H1 (cell line): ENCODE results near the gene WWC1. TPM values are rescaled to one million over a fixed set of nuclear protein-coding genes. Genes with fewer than 3 reads are reported as not detected.

Source experiments
- CTCF ChIA-PET: fragments of 300-600 bp; sonication (Branson Sonifier 250); formaldehyde crosslinking; loops from one replicate; lab custom pipeline; 2021; ENCODE audit not compliant: partially characterized antibody; lab: Charles Lee
- POLR2A ChIA-PET: fragments of 300-600 bp; sonication (Branson Sonifier 250); formaldehyde crosslinking; loops from one replicate; lab custom pipeline; 2021; ENCODE audit warnings: inconsistent platforms; ENCODE audit not compliant: partially characterized antibody; lab: Charles Lee
- DNase-seq, 2 experiments: peaks; one replicate each; pipeline versions ENCODE4 v3.0.0 to v3.0.0-alpha.2; 2010 to 2022; ENCODE audit warnings: low spot score in 2 of 2, low read depth in 1 of 2, mixed read lengths in 1 of 2
- FAIRE-seq: peaks from 2 replicates; lab custom pipeline; 2011; peaks lifted over from hg19 to GRCh38; lab: Jason Lieb, UNC
- H2AFZ ChIP-seq: 2 replicates; pipeline ENCODE4 v1.8.1; 2012; ENCODE audit warnings: low read length, inconsistent platforms
- H2AK5ac ChIP-seq: 2 replicates; pipeline ENCODE4 v1.6.1; 2013; ENCODE audit warnings: low read depth, low read length
- H2BK120ac ChIP-seq: replicated peaks from 2 replicates; pipeline ENCODE3; 2013; ENCODE audit warnings: low read depth, low read length, inconsistent platforms
- H2BK12ac ChIP-seq: 2 replicates; pipeline ENCODE4 v1.6.1; 2013; ENCODE audit warnings: low read depth, low read length
- H2BK15ac ChIP-seq: 2 replicates; pipeline ENCODE4 v1.6.1; 2013; ENCODE audit warnings: low read length
- H2BK20ac ChIP-seq: 2 replicates; pipeline ENCODE4 v1.6.1; 2013; ENCODE audit warnings: low read length
- H2BK5ac ChIP-seq: 2 replicates; pipeline ENCODE4 v1.6.1; 2013; ENCODE audit warnings: low read depth, low read length
- H3K14ac ChIP-seq: 2 replicates; pipeline ENCODE4 v1.6.1; 2013; ENCODE audit warnings: inconsistent platforms; ENCODE audit not compliant: insufficient read length
- H3K18ac ChIP-seq: 2 replicates; pipeline ENCODE4 v1.6.1; 2013; ENCODE audit warnings: low read length; ENCODE audit errors: extremely low read depth
- H3K23ac ChIP-seq: 2 replicates; pipeline ENCODE4 v1.6.1; 2013; ENCODE audit warnings: inconsistent platforms; ENCODE audit not compliant: insufficient read length
- H3K23me2 ChIP-seq: 2 replicates; pipeline ENCODE4 v1.6.1; 2013; ENCODE audit warnings: low read depth, low read length
- H3K27ac ChIP-seq: 2 replicates; pipeline ENCODE4 v1.6.1; 2011; ENCODE audit warnings: low read depth, low read length, inconsistent platforms
- H3K27me3 ChIP-seq, 4 experiments: replicated peaks in 1 of 4; 1 replicate in 1 of 4; 2 replicates in 3 of 4; pipeline versions ENCODE4 v1.6.1 to v1.8.1; 2011 to 2013; ENCODE audit warnings: low read length in 3 of 4, mild to moderate bottlenecking in 3 of 4, inconsistent platforms in 2 of 4, mixed read lengths in 2 of 4, moderate library complexity in 1 of 4; ENCODE audit not compliant: control insufficient read depth in 3 of 4, insufficient read depth in 3 of 4; ENCODE audit errors: extremely low read depth in 1 of 4
- H3K36me3 ChIP-seq, 4 experiments: 2 replicates each; pipeline versions ENCODE4 v1.6.1 to v1.8.1; 2011 to 2013; ENCODE audit warnings: mild to moderate bottlenecking in 4 of 4, low read length in 3 of 4, moderate library complexity in 2 of 4, control low read depth in 1 of 4, inconsistent platforms in 1 of 4; ENCODE audit not compliant: insufficient read depth in 4 of 4, control insufficient read depth in 2 of 4
- H3K4ac ChIP-seq: replicated peaks from 2 replicates; pipeline ENCODE3; 2013; ENCODE audit warnings: low read length, low read depth, mixed read lengths, inconsistent platforms; ENCODE audit not compliant: insufficient read length
- H3K4me1 ChIP-seq, 4 experiments: replicated peaks in 1 of 4; 1 replicate in 1 of 4; 2 replicates in 3 of 4; pipeline versions ENCODE4 v1.6.1 to v1.8.1; 2011 to 2013; ENCODE audit warnings: low read length in 3 of 4, inconsistent platforms in 2 of 4, mixed read lengths in 1 of 4; ENCODE audit not compliant: insufficient read depth in 4 of 4, control insufficient read depth in 3 of 4
- H3K4me2 ChIP-seq, 2 experiments: 2 replicates each; pipeline versions ENCODE4 v1.6.1 to v1.8.1; 2011 to 2013; ENCODE audit warnings: low read depth in 2 of 2, low read length in 2 of 2, control low read depth in 1 of 2, inconsistent platforms in 1 of 2, mild to moderate bottlenecking in 1 of 2; ENCODE audit not compliant: insufficient read depth in 1 of 2
- H3K4me3 ChIP-seq, 4 experiments: fragments of 200-600, 300-600 bp in 1 of 4; sonication (generic), shearing (Covaris generic), sonication (Bioruptor Twin) in 1 of 4; 2 replicates each; pipeline versions ENCODE4 v1.5.1 to v1.8.1; 2011 to 2016; ENCODE audit warnings: low read length in 4 of 4, low read depth in 3 of 4, control low read depth in 2 of 4, inconsistent platforms in 2 of 4, mild to moderate bottlenecking in 2 of 4, mixed read lengths in 1 of 4, moderate library complexity in 1 of 4; ENCODE audit not compliant: insufficient read depth in 2 of 4; ENCODE audit errors: extremely low read depth in 1 of 4
- H3K56ac ChIP-seq: replicated peaks from 2 replicates; pipeline ENCODE3; 2013; ENCODE audit warnings: low read depth, mild to moderate bottlenecking, mixed read lengths, low read length, inconsistent platforms; ENCODE audit not compliant: insufficient read length
- H3K79me1 ChIP-seq: 2 replicates; pipeline ENCODE4 v1.6.1; 2013; ENCODE audit warnings: low read depth, low read length, control low read depth
- H3K79me2 ChIP-seq, 2 experiments: 2 replicates each; pipeline versions ENCODE4 v1.6.1 to v1.8.1; 2012 to 2013; ENCODE audit warnings: low read length in 2 of 2, mild to moderate bottlenecking in 2 of 2, inconsistent platforms in 1 of 2; ENCODE audit not compliant: insufficient read depth in 2 of 2, control insufficient read depth in 1 of 2
- H3K9ac ChIP-seq, 4 experiments: replicated peaks in 1 of 4; 1 replicate in 1 of 4; 2 replicates in 3 of 4; pipeline versions ENCODE4 v1.6.1 to v1.8.1; 2011 to 2013; ENCODE audit warnings: low read depth in 3 of 4, low read length in 3 of 4, control low read depth in 2 of 4, mild to moderate bottlenecking in 2 of 4, moderate library complexity in 2 of 4, inconsistent platforms in 1 of 4; ENCODE audit errors: extremely low read depth in 1 of 4
- H3K9me3 ChIP-seq, 2 experiments: 2 replicates each; pipeline versions ENCODE4 v1.6.1 to v1.8.1; 2012 to 2013; ENCODE audit warnings: mild to moderate bottlenecking in 2 of 2, moderate library complexity in 2 of 2, control low read depth in 1 of 2, inconsistent platforms in 1 of 2, low read depth in 1 of 2, low read length in 1 of 2, mixed read lengths in 1 of 2; ENCODE audit not compliant: insufficient read depth in 2 of 2
- H4K20me1 ChIP-seq, 2 experiments: replicated peaks in 1 of 2; 2 replicates each; pipeline versions ENCODE3 to v1.8.1; 2011 to 2013; ENCODE audit warnings: inconsistent platforms in 2 of 2, low read length in 2 of 2, mild to moderate bottlenecking in 1 of 2; ENCODE audit not compliant: insufficient read depth in 2 of 2, control insufficient read depth in 1 of 2
- H4K5ac ChIP-seq: 2 replicates; pipeline ENCODE4 v1.6.1; 2013; ENCODE audit warnings: low read length, low read depth, mixed read lengths, inconsistent platforms; ENCODE audit not compliant: insufficient read length
- H4K8ac ChIP-seq: 2 replicates; pipeline ENCODE4 v1.8.0; 2013; ENCODE audit warnings: mild to moderate bottlenecking, moderate library complexity, low read length, inconsistent platforms; ENCODE audit not compliant: insufficient read depth; ENCODE audit errors: extremely low read depth
- H4K91ac ChIP-seq: replicated peaks from 2 replicates; pipeline ENCODE3; 2013; ENCODE audit warnings: low read length, mixed read lengths, inconsistent platforms; ENCODE audit not compliant: insufficient read length
- ASH2L ChIP-seq: fragments of 200-600, 300-600 bp; sonication (generic); IDR thresholded peaks from one replicate; pipeline ENCODE4 v1.7.1; 2017; ENCODE audit warnings: low read length
- SAP30 ChIP-seq: fragments of 300-600 bp; sonication (generic); IDR thresholded peaks from 2 replicates; pipeline ENCODE4 v1.7.1; 2012; ENCODE audit warnings: low read length, moderate library complexity, mild to moderate bottlenecking, inconsistent platforms; ENCODE audit not compliant: insufficient read depth, insufficient replicate concordance
- SP1 ChIP-seq: IDR thresholded peaks from 2 replicates; pipeline ENCODE4 v1.6.1; 2011; ENCODE audit warnings: low read depth, low read length
- TAF1 ChIP-seq: IDR thresholded peaks from 2 replicates; pipeline ENCODE4 v1.6.1; 2011; ENCODE audit warnings: mild to moderate bottlenecking, low read depth, low read length
- WGBS, 2 experiments: shearing (Covaris generic) in 1 of 2; methylation state at CpG; one replicate each; pipeline versions ENCODE4 v1.1.6 to v1.1.7; 2013 to 2015; ENCODE audit warnings: low lambda C conversion rate in 2 of 2, mixed read lengths in 2 of 2, inconsistent platforms in 1 of 2, low coverage in 1 of 2, missing lambda C conversion rate in 1 of 2; ENCODE audit not compliant: insufficient replicate concordance in 2 of 2, insufficient coverage in 1 of 2, insufficient read length in 1 of 2; ENCODE audit errors: extremely low coverage in 1 of 2, missing lambda C conversion rate in 1 of 2; 5-methylcytosine and 5-hydroxymethylcytosine counted together
- polyA plus RNA-seq, 7 experiments: library from polyadenylated mRNA; depleted of rRNA in 3 of 7; stranded (reverse) in 5 of 7; unstranded in 2 of 7; fragments of >200 nt in 5 of 7; fragments of 200-250 nt in 2 of 7; gene quantifications; 1 replicate in 5 of 7; 2 replicates in 1 of 7; 4 replicates in 1 of 7; pipeline versions ENCODE4 v1.2.1 to v1.2.3, GENCODE V29; 2011 to 2013; ENCODE audit warnings: missing spikeins in 2 of 7, mixed read lengths in 2 of 7
- total RNA-seq: library from RNA; stranded (reverse); fragmentation: NEBNext Ultra II Directional; extraction: Animal tissue kit (Norgen Biotek cat#: 25700); gene quantifications from 2 replicates; pipeline ENCODE4 v1.2.1, GENCODE V29; 2021

Gene WWC1
- total and polyA plus RNA-seq, 2 of the 8 experiments (the other 6 are each of a cell fraction or from before 2014, with no cell fraction given), result 16.4 to 41.1 TPM

DNA sequence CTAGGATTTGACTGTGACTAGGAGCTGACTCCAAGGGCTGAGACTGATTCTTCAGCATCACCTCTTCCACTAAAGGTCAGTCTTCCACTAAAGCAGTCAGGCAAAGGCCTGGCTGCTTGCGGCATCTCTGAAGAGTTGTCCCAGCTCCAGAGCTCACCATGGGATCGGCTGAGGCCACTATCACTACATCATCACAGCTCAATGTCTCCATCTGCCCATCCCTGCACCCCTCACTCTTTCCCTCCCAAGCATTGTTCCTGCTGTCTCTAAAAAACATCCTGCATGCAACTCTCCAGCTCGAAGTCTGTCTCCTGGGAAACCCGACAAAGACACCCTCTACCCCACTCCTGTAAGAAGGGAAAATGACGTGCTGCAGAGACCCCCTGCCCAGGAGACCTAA is 15.5 kb upstream of the WWC1 start:
- FAIRE-seq (no peak), DNase-seq (no peak)
- ChIA-PET CTCF (interaction anchor here (0.6 to 2.2 kb wide), 12 partner anchors 9 to 267 kb away, joined by 3 to 6 read pairs (median 3); no protein-coding TSS in a partner anchor), POLR2A (no interaction called here)
- no peaks in the 10 kb centered on the region for H3K9me3 ChIP-seq
- no peak overlapping the region for H3K14ac ChIP-seq
- H2BK20ac ChIP-seq, result no peak overlapping the region
- no peaks in the 10 kb centered on the region for H3K36me3 ChIP-seq
- no peaks in the 10 kb centered on the region for H3K23me2 ChIP-seq
- 87% methylated on average over 5 of the region's 5 CpGs; no CpG with 5 or more reads in 1 of the 2 experiments for WGBS, 2 experiments
- no peak overlapping the region for H2BK120ac ChIP-seq
- H2AFZ ChIP-seq, result no peak overlapping the region
- no peak overlapping the region for H4K5ac ChIP-seq
- H3K9ac ChIP-seq, result no peak overlapping the region
- H2BK15ac ChIP-seq, result no peak overlapping the region
- peak overlapping the region; percentile 80 for H4K8ac ChIP-seq
- peaks cover 0 to 2% of the 10 kb centered on the region in 2 experiments for H4K20me1 ChIP-seq
- H4K91ac ChIP-seq, result no peak overlapping the region
- H3K4ac ChIP-seq, result no peak overlapping the region
- no peak overlapping the region for H3K18ac ChIP-seq
- H2AK5ac ChIP-seq, result no peak overlapping the region
- H2BK5ac ChIP-seq, result no peak overlapping the region
- no peaks in the 10 kb centered on the region for H3K79me2 ChIP-seq
- H3K4me3 ChIP-seq, result no peak overlapping the region
- H3K4me2 ChIP-seq, result no peak overlapping the region
- no peaks in the 10 kb centered on the region for H3K27me3 ChIP-seq
- H3K27ac ChIP-seq, result no peak overlapping the region
- no peaks in the 10 kb centered on the region for H3K4me1 ChIP-seq
- no peaks in the 10 kb centered on the region for H3K79me1 ChIP-seq
- H3K23ac ChIP-seq, result no peak overlapping the region
- H2BK12ac ChIP-seq, result no peak overlapping the region
- H3K56ac ChIP-seq, result no peak overlapping the region
- TF ChIP-seq ASH2L, result no peak
- TF ChIP-seq SAP30, result no peak
- TF ChIP-seq SP1, result no peak
- TF ChIP-seq TAF1, result no peak
